Ectodermal cell (in vitro differentiated cells): Measurements from ENCODE around the gene CCDC188.

Experiments
- H3K27ac ChIP-seq: 2 replicates; pipeline ENCODE4 v1.7.0; 2013; ENCODE audit warnings: mild to moderate bottlenecking, low read depth, low read length; ENCODE audit not compliant: insufficient read depth, poor library complexity, severe bottlenecking
- H3K27me3 ChIP-seq: 2 replicates; pipeline ENCODE4 v1.7.0; 2013; ENCODE audit warnings: mild to moderate bottlenecking, low read length; ENCODE audit not compliant: insufficient read depth, control insufficient read depth, poor library complexity, severe bottlenecking
- H3K36me3 ChIP-seq: one replicate; pipeline ENCODE4 v1.7.0; 2013; ENCODE audit warnings: low read length; ENCODE audit not compliant: control insufficient read depth, insufficient read depth
- H3K4me1 ChIP-seq: one replicate; pipeline ENCODE4 v1.7.0; 2013; ENCODE audit warnings: low read length; ENCODE audit not compliant: control insufficient read depth, insufficient read depth
- H3K4me3 ChIP-seq: 2 replicates; pipeline ENCODE4 v1.7.0; 2013; ENCODE audit warnings: low read depth, low read length, control low read depth; ENCODE audit not compliant: insufficient read depth
- H3K9me3 ChIP-seq: 2 replicates; pipeline ENCODE4 v1.7.0; 2013; ENCODE audit warnings: mild to moderate bottlenecking, low read length, moderate library complexity; ENCODE audit not compliant: control insufficient read depth
- WGBS, 2 experiments: methylation state at CpG; one replicate each; pipeline ENCODE4 v1.1.7; 2013; ENCODE audit warnings: missing lambda C conversion rate in 2 of 2; 5-methylcytosine and 5-hydroxymethylcytosine counted together

Gene CCDC188

GRCh38 chr22:20135806-20136602 lies 14.9 kb downstream of the CCDC188 start:
- Histone ChIP-seq H3K9me3 (no peaks in the 10 kb centered on the region), H3K4me1 (no peaks in the 10 kb centered on the region), H3K27me3 (no peaks in the 10 kb centered on the region), H3K4me3 (no peak overlapping the region), H3K36me3 (no peaks in the 10 kb centered on the region), H3K27ac (no peak overlapping the region)
- WGBS, 2 experiments: 94 to 95% methylated on average over 25 of the region's 25 CpGs

- H3K4me3 ChIP-seq: no peak overlapping the region
- no peaks in the 10 kb centered on the region for H3K9me3 ChIP-seq
- 92 to 95% methylated on average over 4 of the region's 4 CpGs for WGBS, 2 experiments
- H3K27ac ChIP-seq: no peak overlapping the region
- H3K27me3 ChIP-seq: no peaks in the 10 kb centered on the region
- no peaks in the 10 kb centered on the region for H3K36me3 ChIP-seq
- H3K4me1 ChIP-seq: no peaks in the 10 kb centered on the region
These were observed 15.6 kb downstream of the CCDC188 start for GRCh38 chr22:20135265-20135664.

DNA sequence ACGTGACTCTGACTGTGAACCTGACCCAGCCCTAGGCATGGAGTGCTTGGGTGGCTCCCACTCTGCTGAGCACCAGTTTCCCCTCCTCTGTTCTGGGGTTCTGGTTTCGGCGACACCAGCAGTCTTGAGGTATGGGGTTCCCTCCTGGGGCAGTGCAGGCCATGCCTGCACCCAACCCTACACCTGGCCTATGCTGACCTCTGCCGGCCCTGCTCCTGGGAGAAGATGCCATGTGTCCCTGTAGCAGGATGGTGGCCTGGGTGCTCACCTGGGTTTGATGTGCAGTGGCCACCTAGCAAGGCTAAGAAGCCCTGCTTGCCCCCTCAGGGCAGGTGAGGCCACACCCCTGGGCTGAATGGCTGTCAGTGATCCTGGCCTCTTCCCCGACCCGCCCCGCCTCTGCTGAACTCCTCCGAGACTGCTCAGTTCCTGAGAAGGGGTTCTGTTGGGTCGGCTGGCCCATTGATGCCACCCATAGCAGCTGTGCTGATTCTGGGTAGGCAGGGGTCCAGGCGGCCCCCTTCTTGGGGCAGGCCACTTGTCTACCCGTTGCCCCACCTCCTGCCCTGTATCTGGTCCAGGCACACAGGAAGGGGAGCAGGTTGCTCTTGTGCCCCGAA lies 16.8 kb downstream of the CCDC188 start:
- Histone ChIP-seq H3K4me1 (no peaks in the 10 kb centered on the region), H3K4me3 (no peak overlapping the region), H3K36me3 (no peaks in the 10 kb centered on the region)

GRCh38 chr22:20132686-20133246 lies 18.1 kb downstream of the CCDC188 start:
- H3K4me1 ChIP-seq: no peaks in the 10 kb centered on the region
- WGBS, 2 experiments: 86 to 90% methylated on average over 16 of the region's 16 CpGs
- peaks cover 3% of the 10 kb centered on the region for H3K36me3 ChIP-seq
- no peaks in the 10 kb centered on the region for H3K9me3 ChIP-seq
- H3K4me3 ChIP-seq: peak overlapping the region; percentile 62
- H3K27ac ChIP-seq: no peak overlapping the region
- no peaks in the 10 kb centered on the region for H3K27me3 ChIP-seq

More for the DNA sequence above, 16.8 kb downstream of the CCDC188 start:
- WGBS, 2 experiments: 93 to 94% methylated on average over 12 of the region's 12 CpGs
- Histone ChIP-seq H3K27ac (no peak overlapping the region), H3K27me3 (no peaks in the 10 kb centered on the region), H3K9me3 (no peaks in the 10 kb centered on the region)

DNA sequence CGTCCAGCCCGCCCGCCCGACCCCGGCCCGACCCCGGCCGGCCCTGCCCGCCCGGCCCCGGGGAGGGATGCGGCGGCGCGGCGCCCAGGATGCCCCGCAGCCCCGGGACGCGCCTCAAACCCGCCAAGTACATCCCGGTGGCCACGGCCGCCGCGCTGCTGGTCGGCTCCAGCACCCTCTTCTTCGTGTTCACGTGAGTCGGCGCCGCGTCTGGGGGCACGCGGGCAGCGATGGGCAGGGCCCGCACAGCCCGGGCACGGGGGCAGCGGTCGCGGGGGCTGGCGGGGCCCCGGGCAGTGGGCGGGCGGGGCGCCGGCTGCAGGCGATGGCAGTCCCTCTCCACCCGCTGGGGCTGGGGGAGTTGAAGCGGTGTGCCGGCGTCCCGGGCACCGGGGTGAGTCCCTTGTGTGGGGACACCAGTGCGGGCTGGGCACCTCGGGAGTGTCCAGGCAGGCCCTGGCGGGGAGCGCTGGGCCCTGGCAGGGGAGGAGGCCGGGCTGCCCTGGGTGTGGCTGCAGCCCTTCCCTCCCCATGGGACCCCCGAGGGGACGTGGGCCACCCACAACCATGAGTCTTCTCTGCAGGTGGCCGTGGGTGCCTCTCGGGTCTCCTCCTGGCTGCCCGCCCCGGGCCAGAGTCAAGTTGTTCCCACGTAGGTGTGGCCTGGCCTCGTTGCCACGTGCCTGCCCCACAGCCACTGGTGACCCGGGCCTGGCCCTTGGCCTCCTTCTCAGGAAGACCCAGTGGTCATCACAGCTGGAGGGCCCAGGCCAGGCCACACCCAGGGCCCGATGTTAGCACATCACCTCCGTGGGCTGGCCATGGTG lies 18.8 kb downstream of the CCDC188 start:
- Histone ChIP-seq H3K36me3 (peaks cover 3% of the 10 kb centered on the region), H3K27ac (no peak overlapping the region), H3K4me3 (peak overlapping the region; percentile 62), H3K27me3 (no peaks in the 10 kb centered on the region), H3K9me3 (no peaks in the 10 kb centered on the region), H3K4me1 (no peaks in the 10 kb centered on the region)
- 6% methylated on average over 72 of the region's 72 CpGs for WGBS, 2 experiments

GRCh38 chr22:20131597-20131858 lies 19.3 kb downstream of the CCDC188 start, which contains the start of gene ZDHHC8:
Gene ZDHHC8 (plus strand): TSS chr22:20131804. CDS start chr22:20131948, 144 bp downstream.
- Histone ChIP-seq H3K4me3 (peak within 1 kb of the TSS; percentile 64), H3K9me3 (no peaks in the 10 kb centered on the region), H3K27me3 (no peaks in the 10 kb centered on the region), H3K4me1 (no peaks in the 10 kb centered on the region), H3K27ac (peak within 1 kb of the TSS; percentile 50), H3K36me3 (peaks cover 3% of the 10 kb centered on the region)
- WGBS, 2 experiments: 0% methylated on average over 43 of the region's 43 CpGs

DNA sequence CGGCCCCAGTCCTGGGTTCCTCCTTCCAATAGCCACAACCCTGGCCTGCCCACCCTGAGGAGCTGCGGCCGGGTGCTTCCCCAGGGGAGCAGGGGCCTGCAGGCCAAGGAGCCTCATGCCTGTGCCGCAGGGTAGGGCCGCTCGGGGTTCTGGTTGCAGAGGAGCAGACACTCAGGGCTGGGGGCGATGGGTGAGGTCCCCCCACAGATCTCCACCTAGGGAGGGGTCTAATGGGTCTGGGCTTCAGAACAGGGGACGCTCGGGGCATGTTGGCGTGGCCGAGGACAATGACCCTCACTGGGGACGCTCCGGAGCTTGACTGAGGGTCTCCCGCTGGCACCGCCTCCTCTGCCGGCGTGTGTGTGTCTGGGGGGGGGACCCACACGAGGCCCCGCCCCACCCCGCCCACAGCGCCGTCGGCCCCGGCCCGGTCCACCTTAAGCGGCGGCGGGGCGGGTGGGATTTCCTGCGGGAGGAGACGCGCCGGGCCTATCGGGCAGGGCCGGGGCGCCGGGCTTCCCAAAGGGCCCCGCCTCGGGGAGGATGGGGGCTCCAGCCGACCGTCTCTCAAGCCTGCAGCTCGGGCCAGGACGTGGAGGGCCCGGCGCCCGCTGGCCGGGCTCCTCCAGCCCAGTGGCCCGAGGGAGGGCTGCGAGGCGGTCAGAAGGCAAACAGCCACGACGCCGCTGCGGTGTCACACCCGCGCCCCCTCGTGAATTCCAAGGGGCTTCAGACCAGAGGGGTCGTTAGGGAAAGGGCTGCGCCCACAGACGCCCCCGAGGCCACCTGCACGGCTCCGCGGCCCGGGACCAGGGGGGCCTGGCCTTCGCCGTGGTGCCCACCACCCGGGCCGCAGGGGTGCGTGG lies 19.9 kb downstream of the CCDC188 start:
- H3K9me3 ChIP-seq: no peaks in the 10 kb centered on the region
- peaks cover 8% of the 10 kb centered on the region for H3K36me3 ChIP-seq
- peak overlapping the region; percentile 50 for H3K27ac ChIP-seq
- no peaks in the 10 kb centered on the region for H3K4me1 ChIP-seq
- H3K4me3 ChIP-seq: peak overlapping the region; percentile 64
- 7 to 9% methylated on average over 70 of the region's 70 CpGs for WGBS, 2 experiments
- no peaks in the 10 kb centered on the region for H3K27me3 ChIP-seq

DNA sequence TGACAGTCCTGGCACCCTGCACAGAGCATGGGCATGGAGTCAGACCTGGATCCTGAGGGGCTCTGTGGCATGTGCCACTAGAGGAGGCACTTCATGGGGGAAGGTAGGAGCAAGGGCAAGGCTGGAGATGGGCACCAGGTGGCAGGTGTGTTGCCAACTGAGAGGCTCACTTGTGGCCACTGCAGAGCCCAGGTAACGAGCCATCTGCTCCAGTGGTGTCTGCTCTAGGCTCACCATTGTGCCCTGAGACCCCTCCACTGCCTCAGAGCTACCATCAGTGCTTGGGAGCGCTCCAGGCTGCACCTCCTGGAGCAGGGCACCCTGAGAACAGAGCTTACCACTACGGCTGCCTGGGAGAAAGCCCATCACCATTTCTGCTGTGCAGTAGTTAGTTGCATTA lies 20.5 kb downstream of the CCDC188 start:
- 90 to 91% methylated on average over 3 of the region's 3 CpGs for WGBS, 2 experiments
- H3K27ac ChIP-seq: peak overlapping the region; percentile 50
- no peaks in the 10 kb centered on the region for H3K27me3 ChIP-seq
- H3K4me3 ChIP-seq: peak overlapping the region; percentile 64
- no peaks in the 10 kb centered on the region for H3K9me3 ChIP-seq
- H3K36me3 ChIP-seq: peaks cover 15% of the 10 kb centered on the region
- H3K4me1 ChIP-seq: no peaks in the 10 kb centered on the region

DNA sequence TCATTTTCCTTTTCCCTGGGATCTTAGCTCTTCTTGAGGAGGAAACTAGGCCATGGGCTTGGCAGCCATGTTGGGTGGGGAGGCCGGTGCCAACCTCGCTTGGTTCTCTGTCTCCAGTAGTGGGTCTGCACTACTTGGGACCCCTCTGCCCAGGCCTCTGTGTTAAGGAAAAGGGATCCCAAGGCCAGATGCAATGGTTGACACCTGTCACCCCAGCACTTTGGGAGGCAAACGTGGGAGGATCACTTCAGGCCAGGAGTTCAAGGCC lies 21.2 kb downstream of the CCDC188 start:
- Histone ChIP-seq H3K4me1 (no peaks in the 10 kb centered on the region), H3K27me3 (no peaks in the 10 kb centered on the region), H3K36me3 (peaks cover 20% of the 10 kb centered on the region), H3K9me3 (no peaks in the 10 kb centered on the region), H3K27ac (no peak overlapping the region), H3K4me3 (no peak overlapping the region)
- WGBS, 2 experiments: 92 to 93% methylated on average over 3 of the region's 3 CpGs
